H1 (cell line): ENCODE measurements around the gene TMEM212. TPM values are rescaled to one million over a fixed set of nuclear protein-coding genes. Genes with fewer than 3 reads are reported as not detected.

ENCODE experiments used
- CTCF ChIA-PET: fragments of 300-600 bp; sonication (Branson Sonifier 250); formaldehyde crosslinking; loops from one replicate; lab custom pipeline; 2021; ENCODE audit not compliant: partially characterized antibody; lab: Charles Lee
- POLR2A ChIA-PET: fragments of 300-600 bp; sonication (Branson Sonifier 250); formaldehyde crosslinking; loops from one replicate; lab custom pipeline; 2021; ENCODE audit warnings: inconsistent platforms; ENCODE audit not compliant: partially characterized antibody; lab: Charles Lee
- DNase-seq, 2 experiments: peaks; one replicate each; pipeline versions ENCODE4 v3.0.0 to v3.0.0-alpha.2; 2010 to 2022; ENCODE audit warnings: low spot score in 2 of 2, low read depth in 1 of 2, mixed read lengths in 1 of 2
- FAIRE-seq: peaks from 2 replicates; lab custom pipeline; 2011; peaks lifted over from hg19 to GRCh38; lab: Jason Lieb, UNC
- H2AFZ ChIP-seq: 2 replicates; pipeline ENCODE4 v1.8.1; 2012; ENCODE audit warnings: low read length, inconsistent platforms
- H2AK5ac ChIP-seq: 2 replicates; pipeline ENCODE4 v1.6.1; 2013; ENCODE audit warnings: low read depth, low read length
- H2BK120ac ChIP-seq: replicated peaks from 2 replicates; pipeline ENCODE3; 2013; ENCODE audit warnings: low read depth, low read length, inconsistent platforms
- H2BK12ac ChIP-seq: 2 replicates; pipeline ENCODE4 v1.6.1; 2013; ENCODE audit warnings: low read depth, low read length
- H2BK15ac ChIP-seq: 2 replicates; pipeline ENCODE4 v1.6.1; 2013; ENCODE audit warnings: low read length
- H2BK20ac ChIP-seq: 2 replicates; pipeline ENCODE4 v1.6.1; 2013; ENCODE audit warnings: low read length
- H2BK5ac ChIP-seq: 2 replicates; pipeline ENCODE4 v1.6.1; 2013; ENCODE audit warnings: low read depth, low read length
- H3K14ac ChIP-seq: 2 replicates; pipeline ENCODE4 v1.6.1; 2013; ENCODE audit warnings: inconsistent platforms; ENCODE audit not compliant: insufficient read length
- H3K18ac ChIP-seq: 2 replicates; pipeline ENCODE4 v1.6.1; 2013; ENCODE audit warnings: low read length; ENCODE audit errors: extremely low read depth
- H3K23ac ChIP-seq: 2 replicates; pipeline ENCODE4 v1.6.1; 2013; ENCODE audit warnings: inconsistent platforms; ENCODE audit not compliant: insufficient read length
- H3K23me2 ChIP-seq: 2 replicates; pipeline ENCODE4 v1.6.1; 2013; ENCODE audit warnings: low read depth, low read length
- H3K27ac ChIP-seq: 2 replicates; pipeline ENCODE4 v1.6.1; 2011; ENCODE audit warnings: low read depth, low read length, inconsistent platforms
- H3K27me3 ChIP-seq, 4 experiments: replicated peaks in 1 of 4; 1 replicate in 1 of 4; 2 replicates in 3 of 4; pipeline versions ENCODE4 v1.6.1 to v1.8.1; 2011 to 2013; ENCODE audit warnings: low read length in 3 of 4, mild to moderate bottlenecking in 3 of 4, inconsistent platforms in 2 of 4, mixed read lengths in 2 of 4, moderate library complexity in 1 of 4; ENCODE audit not compliant: control insufficient read depth in 3 of 4, insufficient read depth in 3 of 4; ENCODE audit errors: extremely low read depth in 1 of 4
- H3K36me3 ChIP-seq, 4 experiments: 2 replicates each; pipeline versions ENCODE4 v1.6.1 to v1.8.1; 2011 to 2013; ENCODE audit warnings: mild to moderate bottlenecking in 4 of 4, low read length in 3 of 4, moderate library complexity in 2 of 4, control low read depth in 1 of 4, inconsistent platforms in 1 of 4; ENCODE audit not compliant: insufficient read depth in 4 of 4, control insufficient read depth in 2 of 4
- H3K4ac ChIP-seq: replicated peaks from 2 replicates; pipeline ENCODE3; 2013; ENCODE audit warnings: low read length, low read depth, mixed read lengths, inconsistent platforms; ENCODE audit not compliant: insufficient read length
- H3K4me1 ChIP-seq, 4 experiments: replicated peaks in 1 of 4; 1 replicate in 1 of 4; 2 replicates in 3 of 4; pipeline versions ENCODE4 v1.6.1 to v1.8.1; 2011 to 2013; ENCODE audit warnings: low read length in 3 of 4, inconsistent platforms in 2 of 4, mixed read lengths in 1 of 4; ENCODE audit not compliant: insufficient read depth in 4 of 4, control insufficient read depth in 3 of 4
- H3K4me2 ChIP-seq, 2 experiments: 2 replicates each; pipeline versions ENCODE4 v1.6.1 to v1.8.1; 2011 to 2013; ENCODE audit warnings: low read depth in 2 of 2, low read length in 2 of 2, control low read depth in 1 of 2, inconsistent platforms in 1 of 2, mild to moderate bottlenecking in 1 of 2; ENCODE audit not compliant: insufficient read depth in 1 of 2
- H3K4me3 ChIP-seq, 4 experiments: fragments of 200-600, 300-600 bp in 1 of 4; sonication (generic), shearing (Covaris generic), sonication (Bioruptor Twin) in 1 of 4; 2 replicates each; pipeline versions ENCODE4 v1.5.1 to v1.8.1; 2011 to 2016; ENCODE audit warnings: low read length in 4 of 4, low read depth in 3 of 4, control low read depth in 2 of 4, inconsistent platforms in 2 of 4, mild to moderate bottlenecking in 2 of 4, mixed read lengths in 1 of 4, moderate library complexity in 1 of 4; ENCODE audit not compliant: insufficient read depth in 2 of 4; ENCODE audit errors: extremely low read depth in 1 of 4
- H3K56ac ChIP-seq: replicated peaks from 2 replicates; pipeline ENCODE3; 2013; ENCODE audit warnings: low read depth, mild to moderate bottlenecking, mixed read lengths, low read length, inconsistent platforms; ENCODE audit not compliant: insufficient read length
- H3K79me1 ChIP-seq: 2 replicates; pipeline ENCODE4 v1.6.1; 2013; ENCODE audit warnings: low read depth, low read length, control low read depth
- H3K79me2 ChIP-seq, 2 experiments: 2 replicates each; pipeline versions ENCODE4 v1.6.1 to v1.8.1; 2012 to 2013; ENCODE audit warnings: low read length in 2 of 2, mild to moderate bottlenecking in 2 of 2, inconsistent platforms in 1 of 2; ENCODE audit not compliant: insufficient read depth in 2 of 2, control insufficient read depth in 1 of 2
- H3K9ac ChIP-seq, 4 experiments: replicated peaks in 1 of 4; 1 replicate in 1 of 4; 2 replicates in 3 of 4; pipeline versions ENCODE4 v1.6.1 to v1.8.1; 2011 to 2013; ENCODE audit warnings: low read depth in 3 of 4, low read length in 3 of 4, control low read depth in 2 of 4, mild to moderate bottlenecking in 2 of 4, moderate library complexity in 2 of 4, inconsistent platforms in 1 of 4; ENCODE audit errors: extremely low read depth in 1 of 4
- H3K9me3 ChIP-seq, 2 experiments: 2 replicates each; pipeline versions ENCODE4 v1.6.1 to v1.8.1; 2012 to 2013; ENCODE audit warnings: mild to moderate bottlenecking in 2 of 2, moderate library complexity in 2 of 2, control low read depth in 1 of 2, inconsistent platforms in 1 of 2, low read depth in 1 of 2, low read length in 1 of 2, mixed read lengths in 1 of 2; ENCODE audit not compliant: insufficient read depth in 2 of 2
- H4K20me1 ChIP-seq, 2 experiments: replicated peaks in 1 of 2; 2 replicates each; pipeline versions ENCODE3 to v1.8.1; 2011 to 2013; ENCODE audit warnings: inconsistent platforms in 2 of 2, low read length in 2 of 2, mild to moderate bottlenecking in 1 of 2; ENCODE audit not compliant: insufficient read depth in 2 of 2, control insufficient read depth in 1 of 2
- H4K5ac ChIP-seq: 2 replicates; pipeline ENCODE4 v1.6.1; 2013; ENCODE audit warnings: low read length, low read depth, mixed read lengths, inconsistent platforms; ENCODE audit not compliant: insufficient read length
- H4K8ac ChIP-seq: 2 replicates; pipeline ENCODE4 v1.8.0; 2013; ENCODE audit warnings: mild to moderate bottlenecking, moderate library complexity, low read length, inconsistent platforms; ENCODE audit not compliant: insufficient read depth; ENCODE audit errors: extremely low read depth
- H4K91ac ChIP-seq: replicated peaks from 2 replicates; pipeline ENCODE3; 2013; ENCODE audit warnings: low read length, mixed read lengths, inconsistent platforms; ENCODE audit not compliant: insufficient read length
- BACH1 ChIP-seq: IDR thresholded peaks from 2 replicates; pipeline ENCODE4 v1.6.1; 2012; ENCODE audit warnings: low read length, improper control_type of control experiment
- CHD1 ChIP-seq: IDR thresholded peaks from 2 replicates; pipeline ENCODE4 v1.6.1; 2012; ENCODE audit warnings: low read depth, low read length, improper control_type of control experiment
- GTF2F1 ChIP-seq: IDR thresholded peaks from 2 replicates; pipeline ENCODE4 v1.6.1; 2012; ENCODE audit warnings: low read depth, low read length, improper control_type of control experiment, borderline replicate concordance
- HDAC6 ChIP-seq: IDR thresholded peaks from one replicate; pipeline ENCODE4 v1.7.1; 2012; ENCODE audit warnings: low read depth, mild to moderate bottlenecking, inconsistent platforms, low read length, moderate library complexity
- NANOG ChIP-seq: IDR thresholded peaks from 2 replicates; pipeline ENCODE4 v1.6.1; 2011; ENCODE audit warnings: low read length, low read depth, mild to moderate bottlenecking, inconsistent platforms; ENCODE audit not compliant: insufficient read depth, poor library complexity, severe bottlenecking
- POU5F1 ChIP-seq: IDR thresholded peaks from 2 replicates; pipeline ENCODE4 v1.6.1; 2011; ENCODE audit warnings: low read depth, mild to moderate bottlenecking, low read length, moderate library complexity
- RXRA ChIP-seq: IDR thresholded peaks from 2 replicates; pipeline ENCODE4 v1.6.1; 2011; ENCODE audit warnings: low read depth, mild to moderate bottlenecking, low read length, moderate library complexity; ENCODE audit not compliant: insufficient read depth
- SIN3A ChIP-seq, 2 experiments: IDR thresholded peaks in 1 of 2; conservative IDR thresholded peaks in 1 of 2; 2 replicates each; pipeline ENCODE4 v1.6.1; 2011 to 2012; ENCODE audit warnings: low read length in 2 of 2, improper control_type of control experiment in 1 of 2, low read depth in 1 of 2, mild to moderate bottlenecking in 1 of 2
- SIRT6 ChIP-seq: IDR thresholded peaks from one replicate; pipeline ENCODE4 v1.7.1; 2012; ENCODE audit warnings: low read length, inconsistent platforms
- SP1 ChIP-seq: IDR thresholded peaks from 2 replicates; pipeline ENCODE4 v1.6.1; 2011; ENCODE audit warnings: low read depth, low read length
- SP4 ChIP-seq: IDR thresholded peaks from 2 replicates; pipeline ENCODE4 v1.6.1; 2012; ENCODE audit warnings: low read length, inconsistent platforms
- TEAD4 ChIP-seq: IDR thresholded peaks from 2 replicates; pipeline ENCODE4 v1.6.1; 2012; ENCODE audit warnings: low read depth, low read length, inconsistent platforms, mixed read lengths
- YY1 ChIP-seq: IDR thresholded peaks from 2 replicates; pipeline ENCODE4 v1.6.1; 2011; ENCODE audit warnings: low read depth, mild to moderate bottlenecking, low read length
- WGBS, 2 experiments: shearing (Covaris generic) in 1 of 2; methylation state at CpG; one replicate each; pipeline versions ENCODE4 v1.1.6 to v1.1.7; 2013 to 2015; ENCODE audit warnings: low lambda C conversion rate in 2 of 2, mixed read lengths in 2 of 2, inconsistent platforms in 1 of 2, low coverage in 1 of 2, missing lambda C conversion rate in 1 of 2; ENCODE audit not compliant: insufficient replicate concordance in 2 of 2, insufficient coverage in 1 of 2, insufficient read length in 1 of 2; ENCODE audit errors: extremely low coverage in 1 of 2, missing lambda C conversion rate in 1 of 2; 5-methylcytosine and 5-hydroxymethylcytosine counted together
- polyA plus RNA-seq, 7 experiments: library from polyadenylated mRNA; depleted of rRNA in 3 of 7; stranded (reverse) in 5 of 7; unstranded in 2 of 7; fragments of >200 nt in 5 of 7; fragments of 200-250 nt in 2 of 7; gene quantifications; 1 replicate in 5 of 7; 2 replicates in 1 of 7; 4 replicates in 1 of 7; pipeline versions ENCODE4 v1.2.1 to v1.2.3, GENCODE V29; 2011 to 2013; ENCODE audit warnings: missing spikeins in 2 of 7, mixed read lengths in 2 of 7
- total RNA-seq: library from RNA; stranded (reverse); fragmentation: NEBNext Ultra II Directional; extraction: Animal tissue kit (Norgen Biotek cat#: 25700); gene quantifications from 2 replicates; pipeline ENCODE4 v1.2.1, GENCODE V29; 2021

The TMEM212 gene
- total and polyA plus RNA-seq, 2 of the 8 experiments (the other 6 are each of a cell fraction or from before 2014, with no cell fraction given) = not detected

DNA sequence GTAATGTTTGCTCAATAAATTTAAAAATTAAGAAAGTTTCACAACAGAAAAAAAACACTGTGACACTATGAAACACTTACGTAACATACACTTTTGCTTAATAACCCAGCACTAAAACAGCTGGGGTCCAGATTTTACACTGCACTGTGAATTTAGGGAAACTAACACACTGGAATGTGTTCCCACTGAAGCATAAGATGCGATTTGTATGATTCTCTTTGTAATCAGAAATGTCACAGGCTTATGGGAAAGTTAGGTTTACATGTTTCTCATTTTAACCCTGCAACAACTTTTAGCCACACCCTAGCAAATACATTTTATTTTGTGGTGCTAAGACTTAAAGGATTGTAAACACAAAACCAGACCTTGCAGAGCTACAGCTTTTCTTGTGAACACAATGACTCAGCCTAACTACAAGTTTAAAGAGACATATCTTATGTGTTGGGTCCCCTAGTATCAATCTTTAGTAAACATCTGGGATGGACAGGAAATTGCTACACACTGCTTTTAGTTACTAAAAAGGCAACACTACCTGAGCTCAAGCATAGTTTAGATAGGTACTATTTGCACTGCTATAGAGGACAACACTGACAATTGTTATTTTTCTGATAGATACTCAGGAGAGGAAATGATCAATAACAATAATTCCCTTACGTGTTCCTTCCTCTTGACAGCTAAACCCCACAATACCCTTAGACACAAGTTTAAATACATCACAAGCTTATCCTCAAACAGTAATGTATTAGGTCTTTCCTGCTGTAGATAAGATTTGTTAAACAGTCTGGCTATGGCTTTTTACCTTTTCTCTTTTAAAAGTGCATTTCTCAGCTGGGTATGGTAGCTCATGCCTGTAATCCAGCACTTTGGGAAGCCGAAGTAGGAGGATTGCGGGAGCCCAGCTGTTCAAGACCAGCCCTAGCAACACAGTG, 36.7 kb upstream of the TMEM212 start:
- FAIRE-seq (no peak), DNase-seq (no peak)
- H2BK5ac ChIP-seq = no peak overlapping the region
- no peak overlapping the region for H2AFZ ChIP-seq
- no peak overlapping the region for H4K5ac ChIP-seq
- no peak overlapping the region for H2BK120ac ChIP-seq
- 84% methylated on average over 5 of the region's 5 CpGs; no CpG with 5 or more reads in 1 of the 2 experiments for WGBS, 2 experiments
- H3K27me3 ChIP-seq = peaks cover 4 to 26% (median 21%) of the 10 kb centered on the region in 4 experiments
- ChIA-PET POLR2A (no interaction called here), CTCF (interaction anchor here (0.6 to 1.6 kb wide), 8 partner anchors 23 to 722 kb away, joined by 3 to 5 read pairs (median 4); no protein-coding TSS in a partner anchor)
- peaks cover 7% of the 10 kb centered on the region; the same call in 1 of the 2 replicates for H3K23me2 ChIP-seq
- H3K79me1 ChIP-seq = no peaks in the 10 kb centered on the region
- no peaks in the 10 kb centered on the region for H3K9me3 ChIP-seq
- no peaks in the 10 kb centered on the region for H3K79me2 ChIP-seq
- H3K4me1 ChIP-seq = no peaks in the 10 kb centered on the region; a peak in 2 of 7 replicates
- H3K4me2 ChIP-seq = no peak overlapping the region
- no peak overlapping the region for H3K4ac ChIP-seq
- no peaks in the 10 kb centered on the region for H4K20me1 ChIP-seq
- H4K8ac ChIP-seq = no peak overlapping the region
- no peak overlapping the region for H3K27ac ChIP-seq
- no peak overlapping the region for H2AK5ac ChIP-seq
- no peak overlapping the region for H3K4me3 ChIP-seq
- no peaks in the 10 kb centered on the region for H3K36me3 ChIP-seq
- no peak overlapping the region for H2BK12ac ChIP-seq
- H2BK15ac ChIP-seq = no peak overlapping the region
- H3K9ac ChIP-seq = no peak overlapping the region
- no peak overlapping the region for H3K18ac ChIP-seq
- H3K23ac ChIP-seq = no peak overlapping the region
- H3K14ac ChIP-seq = no peak overlapping the region
- no peak overlapping the region for H3K56ac ChIP-seq
- H4K91ac ChIP-seq = no peak overlapping the region
- no peak overlapping the region for H2BK20ac ChIP-seq
- TF ChIP-seq SP1 = no peak
- TF ChIP-seq HDAC6 = no peak
- no peak for TF ChIP-seq TEAD4
- TF ChIP-seq NANOG = no peak
- TF ChIP-seq BACH1 = no peak
- TF ChIP-seq CHD1 = no peak
- no peak for TF ChIP-seq SIRT6
- TF ChIP-seq YY1 = no peak
- TF ChIP-seq POU5F1 = no peak
- no peak for TF ChIP-seq SP4
- TF ChIP-seq GTF2F1 = no peak
- TF ChIP-seq SIN3A (conservative IDR thresholded peaks at IDR 0.05 in 1 of 2, IDR thresholded peaks at IDR 0.05 in 1 of 2; ENCODE audit: low read depth in 1 of 2, low read length in 2 of 2) = no peak
- no peak for TF ChIP-seq RXRA
